IMR-90 (cell line): ENCODE measurements around the gene PPP1R14D. TPM values are rescaled to one million over a fixed set of nuclear protein-coding genes. Genes with fewer than 3 reads are reported as not detected.

ENCODE experiments used
- ATAC-seq: fragments of 200-7000 bp; cut with Tn5 transposase; 2 replicates; pipeline ENCODE4 v1.9.1; 2020; ENCODE audit warnings: low read depth, mild to moderate bottlenecking, moderate library complexity
- BruUV-seq: library from RNA; stranded (reverse); fragments of 400-500 nt; replicated peaks from 2 replicates; lab custom pipeline; 2021; lab: Mats Ljungman, UMichigan
- CTCF ChIA-PET: fragments of 300-600 bp; formaldehyde crosslinking; extraction: SDS; loops from one replicate; lab custom pipeline; 2021; ENCODE audit warnings: antibody characterized with exemption; lab: Yijun Ruan, JAX
- POLR2A ChIA-PET: fragments of 300-600 bp; sonication (Branson Sonifier 250); formaldehyde crosslinking; loops from one replicate; lab custom pipeline; 2022; ENCODE audit warnings: antibody characterized with exemption; ENCODE audit not compliant: unreplicated experiment; lab: Charles Lee
- DNase-seq: peaks from one replicate; pipeline ENCODE4 v3.0.0; 2013
- H2AFZ ChIP-seq: replicated peaks from 2 replicates; pipeline ENCODE3; 2013; ENCODE audit warnings: low read length, mild to moderate bottlenecking; ENCODE audit not compliant: poor library complexity
- H2AK5ac ChIP-seq: 2 replicates; pipeline ENCODE4 v1.6.1; 2013; ENCODE audit warnings: low read depth, low read length, inconsistent platforms
- H2AK9ac ChIP-seq: replicated peaks from 2 replicates; pipeline ENCODE3; 2013; ENCODE audit warnings: mild to moderate bottlenecking, low read depth, low read length, moderate library complexity; ENCODE audit not compliant: poor library complexity
- H2BK120ac ChIP-seq: 2 replicates; pipeline ENCODE4 v1.6.1; 2013; ENCODE audit warnings: low read depth, low read length, inconsistent platforms
- H2BK15ac ChIP-seq: 3 replicates; pipeline ENCODE4 v1.6.1; 2013; ENCODE audit warnings: low read depth, low read length, inconsistent platforms
- H2BK20ac ChIP-seq: 2 replicates; pipeline ENCODE4 v1.6.1; 2013; ENCODE audit warnings: low read depth, mild to moderate bottlenecking, inconsistent platforms, low read length, moderate library complexity
- H2BK5ac ChIP-seq: 2 replicates; pipeline ENCODE4 v1.6.1; 2013; ENCODE audit warnings: mild to moderate bottlenecking, low read depth, low read length, inconsistent platforms; ENCODE audit not compliant: poor library complexity, severe bottlenecking
- H3K14ac ChIP-seq: replicated peaks from 2 replicates; pipeline ENCODE4 v1.6.1; 2013; ENCODE audit warnings: low read depth, low read length, inconsistent platforms
- H3K18ac ChIP-seq: 2 replicates; pipeline ENCODE4 v1.6.1; 2013; ENCODE audit warnings: low read depth, low read length, control low read depth
- H3K23ac ChIP-seq: 2 replicates; pipeline ENCODE4 v1.6.1; 2013; ENCODE audit warnings: low read depth, low read length, inconsistent platforms
- H3K27ac ChIP-seq: 2 replicates; pipeline ENCODE4 v1.5.1; 2013; ENCODE audit warnings: mild to moderate bottlenecking, control low read depth, low read length; ENCODE audit not compliant: insufficient read depth
- H3K27me3 ChIP-seq: 2 replicates; pipeline ENCODE4 v1.6.1; 2013; ENCODE audit warnings: low read length; ENCODE audit not compliant: control insufficient read depth, insufficient read depth
- H3K36me3 ChIP-seq: 2 replicates; pipeline ENCODE4 v1.6.1; 2013; ENCODE audit warnings: low read length, mixed read lengths; ENCODE audit not compliant: control insufficient read depth, insufficient read depth
- H3K4ac ChIP-seq: 2 replicates; pipeline ENCODE4 v1.6.1; 2013; ENCODE audit warnings: low read depth, low read length, inconsistent platforms
- H3K4me1 ChIP-seq: 2 replicates; pipeline ENCODE4 v1.6.1; 2013; ENCODE audit warnings: low read length, mixed read lengths; ENCODE audit not compliant: control insufficient read depth, insufficient read depth
- H3K4me2 ChIP-seq: 2 replicates; pipeline ENCODE4 v1.6.1; 2013; ENCODE audit warnings: low read depth, mild to moderate bottlenecking, control low read depth, low read length, moderate library complexity
- H3K4me3 ChIP-seq: 2 replicates; pipeline ENCODE4 v1.5.1; 2013; ENCODE audit warnings: low read depth, mild to moderate bottlenecking, control low read depth, low read length, moderate library complexity; ENCODE audit not compliant: insufficient read depth
- H3K56ac ChIP-seq: 2 replicates; pipeline ENCODE4 v1.6.1; 2013; ENCODE audit warnings: low read length, inconsistent platforms; ENCODE audit not compliant: insufficient read depth; ENCODE audit errors: extremely low read depth
- H3K79me1 ChIP-seq, 2 experiments: 2 replicates each; pipeline ENCODE4 v1.6.1; 2013; ENCODE audit warnings: low read length in 2 of 2, inconsistent platforms in 1 of 2, low read depth in 1 of 2
- H3K9ac ChIP-seq: 2 replicates; pipeline ENCODE4 v1.6.1; 2013; ENCODE audit warnings: low read depth, low read length, control low read depth
- H3K9me1 ChIP-seq: 2 replicates; pipeline ENCODE4 v1.6.1; 2013; ENCODE audit warnings: low read length, inconsistent platforms; ENCODE audit not compliant: insufficient read depth
- H3K9me3 ChIP-seq: 2 replicates; pipeline ENCODE4 v1.6.1; 2013; ENCODE audit warnings: low read length; ENCODE audit not compliant: control insufficient read depth, insufficient read depth
- H4K20me1 ChIP-seq: 2 replicates; pipeline ENCODE4 v1.6.1; 2013; ENCODE audit warnings: low read length, inconsistent platforms; ENCODE audit not compliant: insufficient read depth
- H4K5ac ChIP-seq: 2 replicates; pipeline ENCODE4 v1.6.1; 2013; ENCODE audit warnings: mild to moderate bottlenecking, low read depth, low read length, control low read depth
- H4K8ac ChIP-seq, 2 experiments: 2 replicates each; pipeline ENCODE4 v1.6.1; 2013; ENCODE audit warnings: low read depth in 2 of 2, low read length in 2 of 2, control low read depth in 1 of 2, inconsistent platforms in 1 of 2
- H4K91ac ChIP-seq: 2 replicates; pipeline ENCODE4 v1.6.1; 2013; ENCODE audit warnings: low read depth, low read length, inconsistent platforms; ENCODE audit not compliant: insufficient read depth
- BHLHE40 ChIP-seq: fragments of 150-350 bp; IDR thresholded peaks from 2 replicates; pipeline ENCODE4 v1.6.1; 2016; ENCODE audit warnings: mild to moderate bottlenecking, low read depth, low read length
- CEBPB ChIP-seq: IDR thresholded peaks from 2 replicates; pipeline ENCODE4 v1.6.1; 2012; ENCODE audit warnings: low read depth, low read length, improper control_type of control experiment
- CHD1 ChIP-seq: IDR thresholded peaks from 2 replicates; pipeline ENCODE4 v1.6.1; 2012; ENCODE audit warnings: low read depth, low read length, improper control_type of control experiment
- FOS ChIP-seq: fragments of 150-350 bp; IDR thresholded peaks from 2 replicates; pipeline ENCODE4 v1.6.1; 2016; ENCODE audit warnings: low read depth, low read length
- MAFK ChIP-seq: IDR thresholded peaks from 2 replicates; pipeline ENCODE4 v1.6.1; 2012; ENCODE audit warnings: low read depth, low read length, improper control_type of control experiment
- MAZ ChIP-seq: IDR thresholded peaks from 2 replicates; pipeline ENCODE4 v1.6.1; 2012; ENCODE audit warnings: low read depth, mild to moderate bottlenecking, low read length, improper control_type of control experiment, moderate library complexity, borderline replicate concordance
- MXI1 ChIP-seq: IDR thresholded peaks from 2 replicates; pipeline ENCODE4 v1.6.1; 2012; ENCODE audit warnings: low read depth, mild to moderate bottlenecking, low read length, moderate library complexity, borderline replicate concordance
- NFE2L2 ChIP-seq: fragments of 150-350 bp; IDR thresholded peaks from 2 replicates; pipeline ENCODE4 v1.6.1; 2016; ENCODE audit warnings: low read depth, mild to moderate bottlenecking, low read length
- POLR2A ChIP-seq: IDR thresholded peaks from 2 replicates; pipeline ENCODE4 v1.6.1; 2012; ENCODE audit warnings: mild to moderate bottlenecking, low read depth, low read length
- RAD21 ChIP-seq: IDR thresholded peaks from 2 replicates; pipeline ENCODE4 v1.6.1; 2012; ENCODE audit warnings: low read length, improper control_type of control experiment
- RFX5 ChIP-seq: IDR thresholded peaks from 2 replicates; pipeline ENCODE4 v1.8.0; 2012; ENCODE audit warnings: low read depth, mild to moderate bottlenecking, low read length, moderate library complexity
- SMC3 ChIP-seq: fragments of 150-350 bp; IDR thresholded peaks from 2 replicates; pipeline ENCODE4 v1.6.1; 2016; ENCODE audit warnings: low read depth, mild to moderate bottlenecking, antibody characterized with exemption, low read length, moderate library complexity
- WGBS, 2 experiments: methylation state at CpG; one replicate each; pipeline versions ENCODE4 v1.1.5 to v1.1.7; 2013; ENCODE audit warnings: missing lambda C conversion rate in 2 of 2; ENCODE audit not compliant: insufficient read length in 1 of 2; ENCODE audit errors: extremely low coverage in 2 of 2; 5-methylcytosine and 5-hydroxymethylcytosine counted together
- dilution Hi-C: fragments of 300-500 bp; cut with HindIII; formaldehyde crosslinking; loops from one replicate; pipeline ENCODE4 v1.14.3; 2018; ENCODE audit warnings: low sequenced_read_pairs; ENCODE audit not compliant: unreplicated experiment
- in situ Hi-C: fragments of 300-500 bp; cut with MboI; formaldehyde crosslinking; loops from 3 replicates; pipeline ENCODE4 v1.14.3; 2019; ENCODE audit warnings: low sequenced_read_pairs, inconsistent platforms, mixed read lengths
- intact Hi-C: fragments of 100-400 bp; cut with micrococcal nuclease; formaldehyde crosslinking; loops from 2 replicates; pipeline ENCODE4 v1.10.0; 2022
- polyA plus RNA-seq, 3 experiments: library from polyadenylated mRNA; depleted of rRNA; stranded (reverse); fragments of >200 nt; gene quantifications; 2 replicates each; pipeline ENCODE4 v1.2.3, GENCODE V29; 2012; ENCODE audit warnings: low replicate concordance in 1 of 3
- total RNA-seq: library from RNA; depleted of rRNA; stranded (reverse); fragments of >200 nt; gene quantifications from 2 replicates; pipeline ENCODE4 v1.2.3, GENCODE V29; 2012
- TF ChIP-seq, protein P1 (sequence below): fragments of 150-350 bp; IDR thresholded peaks from 2 replicates; pipeline ENCODE4 v1.6.1; 2017; ENCODE audit warnings: mild to moderate bottlenecking, antibody characterized with exemption, low read length, low read depth
- TF ChIP-seq, protein P2 (sequence below): fragments of 150-350 bp; IDR thresholded peaks from 2 replicates; pipeline ENCODE4 v1.6.1; 2016; ENCODE audit warnings: low read depth, mild to moderate bottlenecking, low read length, moderate library complexity, borderline replicate concordance

The PPP1R14D gene
- total and polyA plus RNA-seq, 2 of the 4 experiments (the other 2 are of a cell fraction): not detected

GRCh38 chr15:40785814-40786213 is 42.7 kb downstream of the PPP1R14D start:
- H2AK9ac ChIP-seq: no peak overlapping the region
- no peak overlapping the region for H3K56ac ChIP-seq
- H3K23ac ChIP-seq: no peak overlapping the region
- H3K14ac ChIP-seq: no peak overlapping the region
- peaks cover 50% of the 10 kb centered on the region for H4K20me1 ChIP-seq
- no peak overlapping the region for H3K4me2 ChIP-seq
- in situ Hi-C loops: no loop called here
- H3K36me3 ChIP-seq: no peaks in the 10 kb centered on the region; the same call in 1 of the 2 replicates
- no peak overlapping the region for H3K4me3 ChIP-seq
- no peak overlapping the region for H2BK5ac ChIP-seq
- WGBS, 2 experiments: 83% methylated on average over 1 of the region's 2 CpGs; no CpG with 5 or more reads in 1 of the 2 experiments
- no peak overlapping the region for H4K5ac ChIP-seq
- no peak for TF ChIP-seq CEBPB
- no peak for TF ChIP-seq MAZ
- no peak for TF ChIP-seq BHLHE40
- no peak for TF ChIP-seq POLR2A
- TF ChIP-seq MXI1: no peak
- no peak for TF ChIP-seq NFE2L2
- TF ChIP-seq FOS: no peak
- TF ChIP-seq CHD1: no peak
- TF ChIP-seq RFX5: no peak
- TF ChIP-seq SMC3: no peak
- TF ChIP-seq, protein P1, sequence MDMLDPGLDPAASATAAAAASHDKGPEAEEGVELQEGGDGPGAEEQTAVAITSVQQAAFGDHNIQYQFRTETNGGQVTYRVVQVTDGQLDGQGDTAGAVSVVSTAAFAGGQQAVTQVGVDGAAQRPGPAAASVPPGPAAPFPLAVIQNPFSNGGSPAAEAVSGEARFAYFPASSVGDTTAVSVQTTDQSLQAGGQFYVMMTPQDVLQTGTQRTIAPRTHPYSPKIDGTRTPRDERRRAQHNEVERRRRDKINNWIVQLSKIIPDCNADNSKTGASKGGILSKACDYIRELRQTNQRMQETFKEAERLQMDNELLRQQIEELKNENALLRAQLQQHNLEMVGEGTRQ: no peak
- no peak for TF ChIP-seq RAD21
- TF ChIP-seq, protein P2, sequence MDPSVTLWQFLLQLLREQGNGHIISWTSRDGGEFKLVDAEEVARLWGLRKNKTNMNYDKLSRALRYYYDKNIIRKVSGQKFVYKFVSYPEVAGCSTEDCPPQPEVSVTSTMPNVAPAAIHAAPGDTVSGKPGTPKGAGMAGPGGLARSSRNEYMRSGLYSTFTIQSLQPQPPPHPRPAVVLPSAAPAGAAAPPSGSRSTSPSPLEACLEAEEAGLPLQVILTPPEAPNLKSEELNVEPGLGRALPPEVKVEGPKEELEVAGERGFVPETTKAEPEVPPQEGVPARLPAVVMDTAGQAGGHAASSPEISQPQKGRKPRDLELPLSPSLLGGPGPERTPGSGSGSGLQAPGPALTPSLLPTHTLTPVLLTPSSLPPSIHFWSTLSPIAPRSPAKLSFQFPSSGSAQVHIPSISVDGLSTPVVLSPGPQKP: no peak
- no peak for TF ChIP-seq MAFK
- dilution Hi-C loops: no loop called here
- H3K9ac ChIP-seq: no peak overlapping the region
- no peak overlapping the region for H4K8ac ChIP-seq
- POLR2A ChIA-PET: no interaction called here
- H3K79me1 ChIP-seq: peaks cover 41 to 64% of the 10 kb centered on the region in 2 experiments
- BruUV-seq: no TSS peak
- DNase-seq: peak; percentile 17
- no peak overlapping the region for H2AK5ac ChIP-seq
- no peak overlapping the region for H2AFZ ChIP-seq
- H3K4me1 ChIP-seq: peaks cover 10% of the 10 kb centered on the region
- no peak overlapping the region for H2BK15ac ChIP-seq
- intact Hi-C loops: no loop called here
- no peaks in the 10 kb centered on the region for H3K27me3 ChIP-seq
- H3K9me3 ChIP-seq: no peaks in the 10 kb centered on the region
- H2BK120ac ChIP-seq: no peak overlapping the region
- H2BK20ac ChIP-seq: no peak overlapping the region
- H4K91ac ChIP-seq: no peak overlapping the region
- no peak overlapping the region for H3K4ac ChIP-seq
- no peak overlapping the region for H3K27ac ChIP-seq
- H3K18ac ChIP-seq: no peak overlapping the region
- CTCF ChIA-PET: interaction anchor here (1.0 to 1.1 kb wide), 2 partner anchors 8 to 83 kb away, joined by 3 to 6 read pairs; no protein-coding TSS in a partner anchor
- ATAC-seq: peak; percentile 74
- peaks cover 4% of the 10 kb centered on the region; the same call in 1 of the 2 replicates for H3K9me1 ChIP-seq
